ENCODE measurements around the gene BLNK.

BLNK gene

DNA sequence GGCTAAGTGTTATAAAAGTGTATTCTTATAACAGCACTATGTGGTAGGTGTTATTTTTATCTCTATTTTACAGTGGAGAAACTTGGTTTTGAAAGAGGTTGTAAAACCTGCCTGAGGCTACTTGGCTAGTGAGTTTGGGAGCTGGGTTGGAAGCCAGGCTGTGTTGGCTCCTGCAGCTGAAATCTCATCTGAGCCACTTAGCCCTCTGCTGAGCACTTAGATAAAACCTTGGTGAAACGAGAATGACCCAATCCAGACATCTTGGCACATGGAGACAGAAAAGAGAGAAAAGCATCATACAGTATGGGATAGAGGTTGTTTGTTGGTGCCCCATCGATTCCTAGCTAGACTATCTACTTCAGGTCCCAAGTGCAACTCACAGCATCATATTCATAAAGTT, 37.4 kb downstream of the BLNK start:
- TF ChIP-seq, protein P1, sequence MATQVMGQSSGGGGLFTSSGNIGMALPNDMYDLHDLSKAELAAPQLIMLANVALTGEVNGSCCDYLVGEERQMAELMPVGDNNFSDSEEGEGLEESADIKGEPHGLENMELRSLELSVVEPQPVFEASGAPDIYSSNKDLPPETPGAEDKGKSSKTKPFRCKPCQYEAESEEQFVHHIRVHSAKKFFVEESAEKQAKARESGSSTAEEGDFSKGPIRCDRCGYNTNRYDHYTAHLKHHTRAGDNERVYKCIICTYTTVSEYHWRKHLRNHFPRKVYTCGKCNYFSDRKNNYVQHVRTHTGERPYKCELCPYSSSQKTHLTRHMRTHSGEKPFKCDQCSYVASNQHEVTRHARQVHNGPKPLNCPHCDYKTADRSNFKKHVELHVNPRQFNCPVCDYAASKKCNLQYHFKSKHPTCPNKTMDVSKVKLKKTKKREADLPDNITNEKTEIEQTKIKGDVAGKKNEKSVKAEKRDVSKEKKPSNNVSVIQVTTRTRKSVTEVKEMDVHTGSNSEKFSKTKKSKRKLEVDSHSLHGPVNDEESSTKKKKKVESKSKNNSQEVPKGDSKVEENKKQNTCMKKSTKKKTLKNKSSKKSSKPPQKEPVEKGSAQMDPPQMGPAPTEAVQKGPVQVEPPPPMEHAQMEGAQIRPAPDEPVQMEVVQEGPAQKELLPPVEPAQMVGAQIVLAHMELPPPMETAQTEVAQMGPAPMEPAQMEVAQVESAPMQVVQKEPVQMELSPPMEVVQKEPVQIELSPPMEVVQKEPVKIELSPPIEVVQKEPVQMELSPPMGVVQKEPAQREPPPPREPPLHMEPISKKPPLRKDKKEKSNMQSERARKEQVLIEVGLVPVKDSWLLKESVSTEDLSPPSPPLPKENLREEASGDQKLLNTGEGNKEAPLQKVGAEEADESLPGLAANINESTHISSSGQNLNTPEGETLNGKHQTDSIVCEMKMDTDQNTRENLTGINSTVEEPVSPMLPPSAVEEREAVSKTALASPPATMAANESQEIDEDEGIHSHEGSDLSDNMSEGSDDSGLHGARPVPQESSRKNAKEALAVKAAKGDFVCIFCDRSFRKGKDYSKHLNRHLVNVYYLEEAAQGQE (IDR thresholded peaks at IDR 0.05; ENCODE audit: insufficient read depth in 1 of 2, low read depth in 2 of 2, low read length in 2 of 2), result no peak
- TF ChIP-seq TAF1 (IDR thresholded peaks at IDR 0.05; ENCODE audit: borderline replicate concordance, insufficient read depth, low read length), result no peak
- TF ChIP-seq SIN3A (IDR thresholded peaks at IDR 0.05; ENCODE audit: borderline replicate concordance, insufficient read depth, low read length), result no peak

DNA sequence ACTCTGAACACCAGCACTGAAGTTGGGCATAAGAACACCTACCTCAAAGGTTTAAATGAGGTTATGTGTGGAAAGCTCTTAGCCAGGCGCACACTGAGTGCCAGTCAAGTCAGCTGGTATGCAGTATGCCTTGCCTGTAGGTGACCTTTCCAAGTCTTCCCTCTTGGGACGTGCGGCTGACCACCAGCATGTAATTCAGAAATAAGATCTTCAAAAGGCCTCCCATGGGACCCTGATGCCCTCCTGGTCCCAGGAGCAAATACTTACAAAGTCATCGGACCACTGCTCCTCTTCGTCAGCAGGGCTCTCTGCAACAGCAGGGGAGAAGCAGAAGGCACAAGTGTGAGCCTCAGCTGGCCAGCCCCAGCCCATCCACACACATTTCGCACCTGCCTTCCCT, 40.8 kb downstream of the BLNK start:
- TF ChIP-seq FOXP2 (optimal IDR thresholded peaks at IDR 0.05; ENCODE audit: borderline replicate concordance, extremely low read depth, extremely low read length, insufficient read depth) (no peak), POLR2AphosphoS5 (IDR thresholded peaks at IDR 0.05; ENCODE audit: low read depth, low read length) (no peak)

DNA sequence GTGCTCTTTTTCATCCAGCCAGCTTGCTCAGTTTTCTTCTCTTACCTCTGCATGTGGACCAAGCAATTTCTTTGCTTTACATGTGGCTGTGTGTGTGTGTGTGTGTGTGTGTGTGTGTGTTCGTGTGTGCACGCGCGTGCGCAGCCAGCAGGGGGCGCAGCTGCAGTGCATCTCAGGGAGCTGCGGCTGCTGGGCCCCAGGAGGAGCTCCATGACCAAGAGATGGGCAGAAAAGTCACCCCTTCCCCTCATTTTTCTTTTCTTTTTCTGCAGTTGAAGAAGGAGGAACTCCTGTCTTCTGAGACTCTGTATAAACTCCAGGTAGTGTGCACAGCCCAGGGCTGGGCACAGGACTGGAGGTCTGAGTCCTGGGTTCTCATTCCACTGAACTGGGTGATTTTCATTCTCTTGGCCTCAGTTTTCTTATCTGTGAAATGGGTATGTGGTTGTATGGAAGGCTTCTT, 41.8 kb downstream of the BLNK start:
- TF ChIP-seq SIN3A (IDR thresholded peaks at IDR 0.05; ENCODE audit: borderline replicate concordance, insufficient read depth, low read length) (no peak), FOXP2 (optimal IDR thresholded peaks at IDR 0.05; ENCODE audit: borderline replicate concordance, extremely low read depth, extremely low read length, insufficient read depth) (peak; percentile 83)

DNA sequence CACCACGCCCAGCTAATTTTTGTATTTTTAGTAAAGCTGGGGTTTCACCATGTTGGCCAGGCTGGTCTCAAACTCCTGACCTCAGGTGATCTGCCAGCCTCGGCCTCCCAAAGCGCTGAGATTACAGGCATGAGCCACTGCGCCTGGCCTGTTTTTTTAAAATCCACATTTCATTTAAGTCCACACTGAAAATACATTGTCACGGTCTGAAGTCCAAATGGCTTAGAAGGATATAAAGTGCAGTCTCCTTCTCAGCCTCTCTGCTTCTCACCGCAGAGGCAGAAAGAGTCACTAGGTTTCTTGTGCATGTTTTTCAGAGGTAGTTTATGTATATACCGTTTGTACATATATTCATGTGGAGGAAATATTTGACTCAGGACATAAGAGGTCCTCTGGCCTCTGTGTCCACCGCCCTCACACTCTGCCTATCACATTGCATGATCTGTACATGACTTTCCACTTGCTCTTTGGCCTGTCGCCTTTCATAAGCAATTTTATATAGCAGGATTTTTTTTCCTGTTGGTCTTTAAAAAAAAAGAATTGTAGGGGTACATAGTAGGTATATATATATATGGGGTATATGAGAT, 42.9 kb downstream of the BLNK start:
- no peak for TF ChIP-seq FOXP2 (optimal IDR thresholded peaks at IDR 0.05; ENCODE audit: borderline replicate concordance, extremely low read depth, extremely low read length, insufficient read depth)
- no peak for TF ChIP-seq TAF1 (IDR thresholded peaks at IDR 0.05; ENCODE audit: borderline replicate concordance, insufficient read depth, low read length)
- TF ChIP-seq, protein P1 (IDR thresholded peaks at IDR 0.05; ENCODE audit: insufficient read depth in 1 of 2, low read depth in 2 of 2, low read length in 2 of 2), result no peak
- TF ChIP-seq SIN3A (IDR thresholded peaks at IDR 0.05; ENCODE audit: borderline replicate concordance, insufficient read depth, low read length), result no peak
- no peak for TF ChIP-seq POLR2AphosphoS5 (IDR thresholded peaks at IDR 0.05; ENCODE audit: low read depth, low read length)

DNA sequence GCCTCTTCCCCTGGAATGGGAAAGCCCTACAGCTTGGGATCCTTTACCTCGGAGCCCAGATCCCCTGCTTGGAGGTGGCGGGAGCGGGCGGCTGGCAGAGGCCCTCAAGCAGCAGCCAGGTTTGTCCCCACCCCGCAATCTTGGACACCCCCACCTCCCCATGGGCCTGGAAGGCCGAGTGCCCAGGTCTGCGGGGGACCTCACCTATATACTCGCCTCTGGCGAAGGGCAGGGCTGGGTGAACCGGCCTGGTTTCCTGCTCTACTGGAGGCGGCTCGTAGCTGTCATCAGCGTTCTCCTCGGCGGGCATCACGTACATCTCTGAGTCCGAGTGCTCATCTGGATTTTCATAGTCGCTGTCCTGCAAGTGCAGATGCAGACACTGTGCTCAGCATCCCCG, 44.2 kb downstream of the BLNK start:
- TF ChIP-seq, protein P1 (IDR thresholded peaks at IDR 0.05; ENCODE audit: insufficient read depth in 1 of 2, low read depth in 2 of 2, low read length in 2 of 2), result no peak
- TF ChIP-seq POLR2AphosphoS5 (IDR thresholded peaks at IDR 0.05; ENCODE audit: low read depth, low read length), result no peak
- TF ChIP-seq TAF1 (IDR thresholded peaks at IDR 0.05; ENCODE audit: borderline replicate concordance, insufficient read depth, low read length), result no peak
- TF ChIP-seq SIN3A (IDR thresholded peaks at IDR 0.05; ENCODE audit: borderline replicate concordance, insufficient read depth, low read length), result no peak
- no peak for TF ChIP-seq FOXP2 (optimal IDR thresholded peaks at IDR 0.05; ENCODE audit: borderline replicate concordance, extremely low read depth, extremely low read length, insufficient read depth)

DNA sequence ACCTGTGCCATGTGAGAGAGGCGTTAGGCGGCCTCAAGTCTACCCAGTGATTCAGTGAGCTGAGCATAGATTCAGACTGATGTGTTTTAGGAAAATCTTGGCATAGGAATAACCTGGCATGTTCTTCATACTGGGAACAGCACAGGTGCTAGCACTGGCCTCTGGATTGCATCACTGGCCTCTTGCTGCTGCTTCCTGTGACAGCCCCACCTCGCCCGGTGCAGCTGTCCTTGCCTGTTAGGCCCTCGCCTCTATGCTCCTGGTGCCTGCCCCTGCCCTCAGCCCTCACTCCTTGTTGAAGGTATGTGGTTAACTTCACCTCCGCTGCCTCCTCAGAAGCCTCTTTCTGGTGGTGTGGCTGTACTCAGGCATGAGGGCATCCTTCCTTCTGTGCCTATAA, 46.2 kb downstream of the BLNK start:
- no peak for TF ChIP-seq POLR2AphosphoS5 (IDR thresholded peaks at IDR 0.05; ENCODE audit: low read depth, low read length)

DNA sequence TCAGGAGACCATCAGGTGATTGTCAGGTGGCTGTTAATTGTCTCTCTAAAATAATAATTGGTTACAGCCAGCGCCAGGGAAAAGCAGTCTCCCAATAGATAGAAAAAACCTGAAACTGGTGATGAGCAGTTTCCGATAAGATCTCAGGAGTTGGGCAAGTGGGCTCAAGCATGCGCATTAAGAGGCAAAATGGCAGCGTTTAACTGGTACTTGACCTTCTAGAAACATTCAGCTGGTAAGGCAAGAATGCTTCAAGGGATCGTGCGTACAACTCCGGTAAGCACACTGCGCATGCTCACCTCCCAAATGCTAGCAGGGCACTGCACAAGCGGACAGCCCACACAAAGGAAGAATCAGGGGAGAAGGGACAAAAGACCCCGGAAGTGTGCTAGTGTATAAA, 48.5 kb downstream of the BLNK start:
- TF ChIP-seq FOXP2 (optimal IDR thresholded peaks at IDR 0.05; ENCODE audit: borderline replicate concordance, extremely low read depth, extremely low read length, insufficient read depth) (no peak), TAF1 (IDR thresholded peaks at IDR 0.05; ENCODE audit: borderline replicate concordance, insufficient read depth, low read length) (no peak), POLR2AphosphoS5 (IDR thresholded peaks at IDR 0.05; ENCODE audit: low read depth, low read length) (no peak), SIN3A (IDR thresholded peaks at IDR 0.05; ENCODE audit: borderline replicate concordance, insufficient read depth, low read length) (no peak)
- TF ChIP-seq, protein P1 (IDR thresholded peaks at IDR 0.05; ENCODE audit: insufficient read depth in 1 of 2, low read depth in 2 of 2, low read length in 2 of 2), result no peak
